ENCODE results near the gene TRIM66.
A peak's percentile ranks its signal among the peaks of the same experiment; 100 is the strongest.
"Not testable (repeated sequence)": the region's sequence is repeated elsewhere in the genome, so short reads cannot be mapped to it uniquely, and the experiment has no call there.

The TRIM66 gene

GRCh38 chr11:8674859-8675258 is 7.6 kb downstream of the TRIM66 start:
- H3K4me1 ChIP-seq (ENCODE audit: control insufficient read depth, insufficient read depth, low read length) = peaks cover 29% of the 10 kb centered on the region
- no peak overlapping the region for H3K27ac ChIP-seq (ENCODE audit: low read depth, low read length)
- H3K9me3 ChIP-seq (ENCODE audit: control insufficient read depth, insufficient read depth, low read depth, low read length) = no peaks in the 10 kb centered on the region
- H3K36me3 ChIP-seq (ENCODE audit: control insufficient read depth, insufficient read depth, low read length) = no peaks in the 10 kb centered on the region
- H3K9ac ChIP-seq (ENCODE audit: low read length) = no peak overlapping the region
- H3K27me3 ChIP-seq (ENCODE audit: control insufficient read depth, insufficient read depth, low read length) = no peaks in the 10 kb centered on the region
- no peak overlapping the region for H3K4me3 ChIP-seq (ENCODE audit: low read depth, low read length)

- H3K9me3 ChIP-seq (ENCODE audit: control insufficient read depth, insufficient read depth, low read depth, low read length) = no peaks in the 10 kb centered on the region
- no peaks in the 10 kb centered on the region for H3K36me3 ChIP-seq (ENCODE audit: control insufficient read depth, insufficient read depth, low read length)
- peak overlapping the region; percentile 80 for H3K9ac ChIP-seq (ENCODE audit: low read length)
- no peak overlapping the region for H3K4me3 ChIP-seq (ENCODE audit: low read depth, low read length)
- peak overlapping the region; percentile 91 for H3K27ac ChIP-seq (ENCODE audit: low read depth, low read length)
- H3K4me1 ChIP-seq (ENCODE audit: control insufficient read depth, insufficient read depth, low read length) = peaks cover 29% of the 10 kb centered on the region
- H3K27me3 ChIP-seq (ENCODE audit: control insufficient read depth, insufficient read depth, low read length) = no peaks in the 10 kb centered on the region
Measured at GRCh38 chr11:8672346-8672745, 10.1 kb downstream of the TRIM66 start.

GRCh38 chr11:8671651-8672062 is 10.8 kb downstream of the TRIM66 start:
- Histone ChIP-seq H3K4me3 (ENCODE audit: low read depth, low read length) (peak overlapping the region; percentile 4; the same call in 1 of the 2 replicates), H3K36me3 (ENCODE audit: control insufficient read depth, insufficient read depth, low read length) (no peaks in the 10 kb centered on the region), H3K4me1 (ENCODE audit: control insufficient read depth, insufficient read depth, low read length) (peaks cover 27% of the 10 kb centered on the region), H3K27me3 (ENCODE audit: control insufficient read depth, insufficient read depth, low read length) (no peaks in the 10 kb centered on the region), H3K9ac (ENCODE audit: low read length) (peak overlapping the region; percentile 80), H3K9me3 (ENCODE audit: control insufficient read depth, insufficient read depth, low read depth, low read length) (no peaks in the 10 kb centered on the region), H3K27ac (ENCODE audit: low read depth, low read length) (peak overlapping the region; percentile 91)

GRCh38 chr11:8671193-8671612 is 11.3 kb downstream of the TRIM66 start:
- Histone ChIP-seq H3K4me1 (ENCODE audit: control insufficient read depth, insufficient read depth, low read length) (peaks cover 23% of the 10 kb centered on the region), H3K9me3 (ENCODE audit: control insufficient read depth, insufficient read depth, low read depth, low read length) (no peaks in the 10 kb centered on the region), H3K36me3 (ENCODE audit: control insufficient read depth, insufficient read depth, low read length) (no peaks in the 10 kb centered on the region), H3K27ac (ENCODE audit: low read depth, low read length) (peak overlapping the region; percentile 91), H3K27me3 (ENCODE audit: control insufficient read depth, insufficient read depth, low read length) (no peaks in the 10 kb centered on the region), H3K4me3 (ENCODE audit: low read depth, low read length) (peak overlapping the region; percentile 7; the same call in 1 of the 2 replicates), H3K9ac (ENCODE audit: low read length) (peak overlapping the region; percentile 80)

- H3K27me3 ChIP-seq (ENCODE audit: control insufficient read depth, insufficient read depth, low read length); H3K9me3 ChIP-seq (ENCODE audit: control insufficient read depth, insufficient read depth, low read depth, low read length); H3K9ac ChIP-seq (ENCODE audit: low read length); H3K36me3 ChIP-seq (ENCODE audit: control insufficient read depth, insufficient read depth, low read length); H3K4me3 ChIP-seq (ENCODE audit: low read depth, low read length); H3K27ac ChIP-seq (ENCODE audit: low read depth, low read length): not testable (repeated sequence)
- H3K4me1 ChIP-seq (ENCODE audit: control insufficient read depth, insufficient read depth, low read length) = peaks cover 19% of the 10 kb centered on the region
Measured at GRCh38 chr11:8670081-8670480, 12.4 kb downstream of the TRIM66 start.

GRCh38 chr11:8665222-8665621 is 17.2 kb downstream of the TRIM66 start:
- Histone ChIP-seq H3K4me1 (ENCODE audit: control insufficient read depth, insufficient read depth, low read length) (no peaks in the 10 kb centered on the region), H3K9me3 (ENCODE audit: control insufficient read depth, insufficient read depth, low read depth, low read length) (no peaks in the 10 kb centered on the region), H3K4me3 (ENCODE audit: low read depth, low read length) (no peak overlapping the region), H3K9ac (ENCODE audit: low read length) (no peak overlapping the region), H3K27ac (ENCODE audit: low read depth, low read length) (no peak overlapping the region), H3K36me3 (ENCODE audit: control insufficient read depth, insufficient read depth, low read length) (no peaks in the 10 kb centered on the region), H3K27me3 (ENCODE audit: control insufficient read depth, insufficient read depth, low read length) (no peaks in the 10 kb centered on the region)

GRCh38 chr11:8661001-8661795 is 21.3 kb downstream of the TRIM66 start:
- no peaks in the 10 kb centered on the region for H3K27me3 ChIP-seq (ENCODE audit: control insufficient read depth, insufficient read depth, low read length)
- H3K36me3 ChIP-seq (ENCODE audit: control insufficient read depth, insufficient read depth, low read length) = no peaks in the 10 kb centered on the region
- H3K4me1 ChIP-seq (ENCODE audit: control insufficient read depth, insufficient read depth, low read length) = no peaks in the 10 kb centered on the region; the same call in 1 of the 2 replicates
- no peak overlapping the region for H3K27ac ChIP-seq (ENCODE audit: low read depth, low read length)
- no peaks in the 10 kb centered on the region for H3K9me3 ChIP-seq (ENCODE audit: control insufficient read depth, insufficient read depth, low read depth, low read length)
- no peak overlapping the region for H3K9ac ChIP-seq (ENCODE audit: low read length)
- no peak overlapping the region for H3K4me3 ChIP-seq (ENCODE audit: low read depth, low read length)

GRCh38 chr11:8658321-8659057 is 24.0 kb downstream of the TRIM66 start:
- Histone ChIP-seq H3K4me3 (ENCODE audit: low read depth, low read length) (no peak overlapping the region), H3K4me1 (ENCODE audit: control insufficient read depth, insufficient read depth, low read length) (no peaks in the 10 kb centered on the region; the same call in 1 of the 2 replicates), H3K9ac (ENCODE audit: low read length) (no peak overlapping the region), H3K9me3 (ENCODE audit: control insufficient read depth, insufficient read depth, low read depth, low read length) (no peaks in the 10 kb centered on the region), H3K36me3 (ENCODE audit: control insufficient read depth, insufficient read depth, low read length) (no peaks in the 10 kb centered on the region), H3K27ac (ENCODE audit: low read depth, low read length) (no peak overlapping the region), H3K27me3 (ENCODE audit: control insufficient read depth, insufficient read depth, low read length) (no peaks in the 10 kb centered on the region)

- Histone ChIP-seq H3K27ac (ENCODE audit: low read depth, low read length) (no peak overlapping the region), H3K4me1 (ENCODE audit: control insufficient read depth, insufficient read depth, low read length) (no peaks in the 10 kb centered on the region; the same call in 1 of the 2 replicates), H3K27me3 (ENCODE audit: control insufficient read depth, insufficient read depth, low read length) (no peaks in the 10 kb centered on the region), H3K9ac (ENCODE audit: low read length) (peak overlapping the region; percentile 14), H3K36me3 (ENCODE audit: control insufficient read depth, insufficient read depth, low read length) (no peaks in the 10 kb centered on the region), H3K4me3 (ENCODE audit: low read depth, low read length) (no peak overlapping the region), H3K9me3 (ENCODE audit: control insufficient read depth, insufficient read depth, low read depth, low read length) (no peaks in the 10 kb centered on the region)
Measured at GRCh38 chr11:8656291-8656690, 26.2 kb downstream of the TRIM66 start.

GRCh38 chr11:8654503-8654902 is 28.0 kb downstream of the TRIM66 start:
- Histone ChIP-seq H3K27me3 (ENCODE audit: control insufficient read depth, insufficient read depth, low read length) (no peaks in the 10 kb centered on the region), H3K4me1 (ENCODE audit: control insufficient read depth, insufficient read depth, low read length) (no peaks in the 10 kb centered on the region; the same call in 1 of the 2 replicates), H3K36me3 (ENCODE audit: control insufficient read depth, insufficient read depth, low read length) (no peaks in the 10 kb centered on the region), H3K9me3 (ENCODE audit: control insufficient read depth, insufficient read depth, low read depth, low read length) (no peaks in the 10 kb centered on the region), H3K27ac (ENCODE audit: low read depth, low read length) (no peak overlapping the region), H3K9ac (ENCODE audit: low read length) (no peak overlapping the region), H3K4me3 (ENCODE audit: low read depth, low read length) (no peak overlapping the region)

GRCh38 chr11:8652140-8652539 is 30.3 kb downstream of the TRIM66 start:
- 0 out of 2 replicates have a peak, but pooled peaks cover 2% of the 10 kb centered on the region for H3K36me3 ChIP-seq (ENCODE audit: control insufficient read depth, insufficient read depth, low read length)
- no peaks in the 10 kb centered on the region for H3K27me3 ChIP-seq (ENCODE audit: control insufficient read depth, insufficient read depth, low read length)
- H3K4me1 ChIP-seq (ENCODE audit: control insufficient read depth, insufficient read depth, low read length) = no peaks in the 10 kb centered on the region; the same call in 1 of the 2 replicates
- H3K4me3 ChIP-seq (ENCODE audit: low read depth, low read length) = no peak overlapping the region
- no peak overlapping the region for H3K9ac ChIP-seq (ENCODE audit: low read length)
- H3K9me3 ChIP-seq (ENCODE audit: control insufficient read depth, insufficient read depth, low read depth, low read length) = no peaks in the 10 kb centered on the region
- no peak overlapping the region for H3K27ac ChIP-seq (ENCODE audit: low read depth, low read length)

All from HUES6 (cell line).